Activated CD8-positive, alpha-beta T cell treated with anti-CD3 and anti-CD28 coated beads for 36 hours (primary cell): ENCODE data around the gene TSPAN5. TPM values are rescaled to one million over a fixed set of nuclear protein-coding genes. Genes with fewer than 3 reads are reported as not detected.

Source experiments
- ATAC-seq: fragments of 200-7000 bp; cut with Tn5 transposase; one replicate; pipeline ENCODE4 v1.10.0; 2021; ENCODE audit warnings: mild to moderate bottlenecking, moderate library complexity
- CTCF ChIA-PET: fragments of 350-600 bp; sonication (Branson Sonifier 250); formaldehyde crosslinking; loops from one replicate; lab custom pipeline; 2021; ENCODE audit warnings: antibody characterized with exemption; lab: Charles Lee
- POLR2A ChIA-PET: fragments of 350-600 bp; sonication (Branson Sonifier 250); formaldehyde crosslinking; loops from one replicate; lab custom pipeline; 2021; ENCODE audit warnings: antibody characterized with exemption; lab: Charles Lee
- DNase-seq: peaks from one replicate; pipeline ENCODE4 v3.0.0-alpha.2; 2020
- H3K27ac Mint-ChIP-seq: one replicate; pipeline ENCODE4 v1.8.0; 2021; ENCODE audit warnings: mild to moderate bottlenecking, mixed read lengths
- H3K27me3 Mint-ChIP-seq: one replicate; pipeline ENCODE4 v1.8.0; 2021; ENCODE audit warnings: mixed read lengths
- H3K36me3 Mint-ChIP-seq: one replicate; pipeline ENCODE4 v1.8.0; 2021; ENCODE audit warnings: low read depth, mixed read lengths
- H3K4me1 Mint-ChIP-seq: one replicate; pipeline ENCODE4 v1.8.0; 2021; ENCODE audit warnings: low read depth, mixed read lengths
- H3K4me3 Mint-ChIP-seq: one replicate; pipeline ENCODE4 v1.8.0; 2021; ENCODE audit warnings: mild to moderate bottlenecking, moderate library complexity, mixed read lengths
- H3K9me3 Mint-ChIP-seq: one replicate; pipeline ENCODE4 v1.8.0; 2021; ENCODE audit warnings: mixed read lengths
- CTCF ChIP-seq: fragments of 200-600 bp; IDR thresholded peaks from one replicate; pipeline ENCODE4 v1.8.0; 2022; ENCODE audit warnings: antibody characterized with exemption, mild to moderate bottlenecking
- intact Hi-C: fragments of 100-400 bp; cut with micrococcal nuclease; formaldehyde crosslinking; loops from one replicate; pipeline ENCODE4 v1.10.0; 2022
- total RNA-seq, 2 experiments: library from RNA; stranded (reverse); gene quantifications; one replicate each; pipeline ENCODE4 v1.2.3, GENCODE V29; 2021

TSPAN5 gene
- total RNA-seq, 2 experiments from 2014 or later = 18.5 to 21.9 TPM

GRCh38 chr4:98503676-98504075 lies 154.7 kb downstream of the TSPAN5 start:
- intact Hi-C loops = no loop called here
- H3K27ac Mint-ChIP-seq = no peak overlapping the region
- ATAC-seq = no peak

DNA sequence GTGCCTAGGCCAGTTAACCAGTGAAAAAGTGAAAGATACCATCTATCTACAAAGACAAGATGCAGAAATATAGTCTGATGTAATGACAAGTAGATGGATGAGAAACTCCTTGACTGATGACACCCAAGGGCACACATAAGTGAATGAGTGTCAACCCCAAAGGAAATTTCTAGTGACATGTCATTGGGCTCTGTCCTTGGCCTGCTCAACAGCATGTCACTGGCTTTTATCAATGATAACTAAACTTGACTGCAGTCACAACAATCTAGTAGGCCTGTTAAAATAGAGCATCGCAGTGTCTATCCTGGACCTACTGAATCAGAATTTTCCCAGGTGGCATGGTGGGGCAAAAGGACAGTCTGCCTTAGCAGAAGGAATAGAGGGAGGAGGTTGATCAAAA lies 155.8 kb downstream of the TSPAN5 start:
- ATAC-seq (no peak), DNase-seq (no peak)
- H3K27me3 Mint-ChIP-seq = no peaks in the 10 kb centered on the region
- POLR2A ChIA-PET = no interaction called here
- TF ChIP-seq CTCF = no peak
- no peak overlapping the region for H3K4me3 Mint-ChIP-seq
- CTCF ChIA-PET = interaction anchor here (1.3 kb wide), 1 partner anchor 14 kb away, joined by 3 read pairs; no protein-coding TSS in a partner anchor
- intact Hi-C loops = no loop called here
- no peak overlapping the region for H3K27ac Mint-ChIP-seq
- peaks cover 31% of the 10 kb centered on the region for H3K36me3 Mint-ChIP-seq
- peaks cover 24% of the 10 kb centered on the region for H3K4me1 Mint-ChIP-seq
- no peaks in the 10 kb centered on the region for H3K9me3 Mint-ChIP-seq

More at GRCh38 chr4:98503676-98504075, 154.7 kb downstream of the TSPAN5 start:
- H3K4me1 Mint-ChIP-seq = peaks cover 26% of the 10 kb centered on the region
- no peak overlapping the region for H3K4me3 Mint-ChIP-seq
- H3K27me3 Mint-ChIP-seq = no peaks in the 10 kb centered on the region
- no peak for DNase-seq
- no peaks in the 10 kb centered on the region for H3K9me3 Mint-ChIP-seq
- H3K36me3 Mint-ChIP-seq = peaks cover 31% of the 10 kb centered on the region
- ChIA-PET POLR2A (no interaction called here), CTCF (interaction anchor here (1.3 kb wide), 1 partner anchor 13 kb away, joined by 3 read pairs; no protein-coding TSS in a partner anchor)
- no peak for TF ChIP-seq CTCF

GRCh38 chr4:98502031-98502430 lies 156.4 kb downstream of the TSPAN5 start:
- ATAC-seq = no peak
- CTCF ChIA-PET = interaction anchor here (0.6 kb wide), 1 partner anchor 13 kb away, joined by 3 read pairs; no protein-coding TSS in a partner anchor
- no peak for DNase-seq
- H3K4me1 Mint-ChIP-seq = peaks cover 25% of the 10 kb centered on the region
- no peaks in the 10 kb centered on the region for H3K9me3 Mint-ChIP-seq
- no peak for TF ChIP-seq CTCF
- no peak overlapping the region for H3K4me3 Mint-ChIP-seq
- peaks cover 29% of the 10 kb centered on the region for H3K36me3 Mint-ChIP-seq
- POLR2A ChIA-PET = no interaction called here
- intact Hi-C loops = no loop called here
- H3K27ac Mint-ChIP-seq = no peak overlapping the region
- no peaks in the 10 kb centered on the region for H3K27me3 Mint-ChIP-seq

DNA sequence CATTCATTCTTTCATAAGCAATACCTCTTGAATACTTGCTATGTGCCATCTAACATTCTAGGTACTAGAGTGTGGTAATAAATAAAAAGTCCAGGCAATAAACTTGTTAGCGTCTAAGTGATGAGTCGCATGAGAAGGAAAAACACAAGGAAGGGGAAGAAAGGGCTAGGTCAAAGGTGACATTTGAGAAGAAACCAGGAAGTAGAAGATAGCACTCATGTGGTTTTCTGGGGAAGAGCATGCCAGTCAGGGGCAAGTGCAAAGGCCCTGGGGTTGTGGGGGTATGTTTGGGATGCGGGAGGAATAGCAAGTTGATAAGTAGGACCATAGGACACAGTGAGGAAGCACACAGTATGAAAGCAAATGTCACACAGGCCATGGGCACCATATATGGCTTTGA lies 157.0 kb downstream of the TSPAN5 start:
- intact Hi-C loops = no loop called here
- DNase-seq (no peak), ATAC-seq (no peak)
- no peak overlapping the region for H3K27ac Mint-ChIP-seq
- TF ChIP-seq CTCF = no peak
- H3K9me3 Mint-ChIP-seq = no peaks in the 10 kb centered on the region
- H3K36me3 Mint-ChIP-seq = peaks cover 29% of the 10 kb centered on the region
- ChIA-PET CTCF (no interaction called here), POLR2A (interaction anchor here (0.6 kb wide), 1 partner anchor 325 kb away, joined by 3 read pairs; no protein-coding TSS in a partner anchor)
- H3K4me1 Mint-ChIP-seq = peaks cover 23% of the 10 kb centered on the region
- H3K4me3 Mint-ChIP-seq = no peak overlapping the region
- no peaks in the 10 kb centered on the region for H3K27me3 Mint-ChIP-seq

DNA sequence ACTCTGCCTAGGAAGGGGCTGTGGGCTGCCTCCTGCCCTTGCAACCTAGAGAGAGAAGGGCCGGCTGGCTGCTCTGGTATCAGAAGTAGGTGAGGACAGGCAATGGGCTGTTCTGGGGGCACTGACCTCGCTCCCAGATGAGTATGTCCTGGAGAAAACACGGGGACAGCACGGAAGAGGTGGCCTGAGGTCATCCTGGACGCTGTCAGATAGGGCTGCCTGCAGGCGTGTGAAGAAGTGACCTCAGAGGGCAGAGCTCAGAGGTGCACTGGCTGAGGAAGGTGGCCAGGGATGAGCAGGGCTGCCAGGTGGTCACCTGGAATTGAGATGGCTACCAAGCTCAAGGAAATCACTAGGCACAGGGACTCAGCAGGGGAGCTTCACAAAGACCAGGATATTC lies 159.6 kb downstream of the TSPAN5 start:
- H3K36me3 Mint-ChIP-seq = peaks cover 21% of the 10 kb centered on the region
- intact Hi-C loops = no loop called here
- ChIA-PET POLR2A (no interaction called here), CTCF (interaction anchor here (0.7 kb wide), 1 partner anchor 33 kb away, joined by 3 read pairs; no protein-coding TSS in a partner anchor)
- no peaks in the 10 kb centered on the region for H3K27me3 Mint-ChIP-seq
- ATAC-seq (no peak), DNase-seq (no peak)
- no peak overlapping the region for H3K27ac Mint-ChIP-seq
- peaks cover 24% of the 10 kb centered on the region for H3K4me1 Mint-ChIP-seq
- H3K4me3 Mint-ChIP-seq = no peak overlapping the region
- TF ChIP-seq CTCF = no peak
- H3K9me3 Mint-ChIP-seq = no peaks in the 10 kb centered on the region
